HEK293T (cell line): ENCODE measurements around the gene KLF6.

Experiments used
- ARNT ChIP-seq: fragments of 450-650 bp; IDR thresholded peaks from 2 replicates; pipeline ENCODE4 v1.6.1; 2017; ENCODE audit warnings: mild to moderate bottlenecking
- BHLHE40 ChIP-seq: fragments of 450-650 bp; IDR thresholded peaks from 2 replicates; pipeline ENCODE4 v1.6.1; 2016; ENCODE audit warnings: mild to moderate bottlenecking, moderate library complexity, borderline replicate concordance
- ELF4 ChIP-seq: fragments of 450-650 bp; IDR thresholded peaks from 2 replicates; pipeline ENCODE4 v1.6.1; 2017; ENCODE audit warnings: antibody characterized with exemption
- FOXA1 ChIP-seq: fragments of 450-650 bp; IDR thresholded peaks from 2 replicates; pipeline ENCODE4 v1.6.1; 2016; ENCODE audit warnings: mild to moderate bottlenecking
- FOXK2 ChIP-seq: fragments of 450-650 bp; IDR thresholded peaks from 2 replicates; pipeline ENCODE4 v1.6.1; 2016; ENCODE audit warnings: mild to moderate bottlenecking
- FOXM1 ChIP-seq: fragments of 450-650 bp; IDR thresholded peaks from 2 replicates; pipeline ENCODE4 v1.6.1; 2017; ENCODE audit warnings: mild to moderate bottlenecking, borderline replicate concordance
- HDGF ChIP-seq: fragments of 450-650 bp; IDR thresholded peaks from 2 replicates; pipeline ENCODE4 v1.6.1; 2017; ENCODE audit warnings: antibody characterized with exemption, borderline replicate concordance
- NFRKB ChIP-seq: fragments of 450-650 bp; IDR thresholded peaks from 2 replicates; pipeline ENCODE4 v1.6.1; 2016; ENCODE audit warnings: mild to moderate bottlenecking, moderate library complexity
- SP1 ChIP-seq: fragments of 450-650 bp; IDR thresholded peaks from 2 replicates; pipeline ENCODE4 v1.6.1; 2017
- SUZ12 ChIP-seq: fragments of 450-650 bp; IDR thresholded peaks from 2 replicates; pipeline ENCODE4 v1.6.1; 2016; ENCODE audit warnings: mild to moderate bottlenecking
- TARDBP ChIP-seq: fragments of 450-650 bp; IDR thresholded peaks from 2 replicates; pipeline ENCODE4 v1.6.1; 2016

DNA sequence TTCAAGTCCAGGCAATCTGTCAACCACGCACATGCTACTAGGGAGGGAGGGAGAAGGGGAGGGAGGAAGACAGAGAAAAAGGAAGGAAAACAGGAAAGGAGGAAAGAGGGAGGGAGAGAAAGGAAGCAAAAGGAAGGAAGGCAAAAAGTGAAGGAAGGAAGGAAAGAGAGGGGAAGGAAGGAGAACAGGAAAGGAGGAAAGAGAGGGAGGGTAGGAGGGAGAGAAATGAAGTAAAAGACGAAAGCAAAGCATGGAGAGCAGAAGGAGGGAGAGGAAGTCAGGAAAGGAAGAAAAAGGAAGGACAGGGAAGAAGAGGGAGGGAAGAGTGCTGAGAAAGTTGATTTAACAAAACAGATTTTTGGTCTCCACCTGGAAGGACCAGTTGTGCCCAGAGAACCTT lies 25.6 kb downstream of the KLF6 start:
- TF ChIP-seq SUZ12 (no peak), TARDBP (no peak), FOXM1 (no peak), FOXA1 (no peak), SP1 (no peak), FOXK2 (no peak), NFRKB (no peak), HDGF (no peak), BHLHE40 (no peak), ARNT (no peak), ELF4 (no peak)
